GM19395 (cell line): ENCODE data around the gene TDG.

Experiments
- ATAC-seq: cut with Tn5 transposase; IDR thresholded peaks from one replicate; pipeline ENCODE4 v1.9.1; 2021; ENCODE audit warnings: mild to moderate bottlenecking, moderate library complexity; ENCODE audit not compliant: unreplicated experiment

The TDG gene

GRCh38 chr12:103958621-103959020 is 7.1 kb upstream of the TDG start:
- no peak for ATAC-seq

- no peak for ATAC-seq
Observed at GRCh38 chr12:103960616-103961227, 5.0 kb upstream of the TDG start.

- ATAC-seq = no peak
Observed at GRCh38 chr12:103962493-103962892, 3.2 kb upstream of the TDG start.

- no peak for ATAC-seq
Observed at GRCh38 chr12:103964805-103965204, 867 bp upstream of the TDG start.

GRCh38 chr12:103965255-103965589 is 450 bp upstream of the TDG start:
- no peak for ATAC-seq

GRCh38 chr12:103966736-103967135 is 1.1 kb downstream of the TDG start:
- no peak for ATAC-seq

- no peak for ATAC-seq
Observed at GRCh38 chr12:103969391-103969790, 3.7 kb downstream of the TDG start.

- ATAC-seq = no peak
Observed at GRCh38 chr12:103973909-103974308, 8.2 kb downstream of the TDG start.

- ATAC-seq = no peak
Observed at GRCh38 chr12:103975368-103975767, 9.7 kb downstream of the TDG start.

- no peak for ATAC-seq
Observed at GRCh38 chr12:103978384-103978982, 12.8 kb downstream of the TDG start.

- ATAC-seq = no peak
Observed at GRCh38 chr12:103986829-103987228, 21.2 kb downstream of the TDG start.

GRCh38 chr12:103994235-103994634 is 28.6 kb downstream of the TDG start:
- no peak for ATAC-seq

- ATAC-seq = no peak
Observed at GRCh38 chr12:103996595-103996994, 30.9 kb downstream of the TDG start.

GRCh38 chr12:103997286-103997900 is 31.7 kb downstream of the TDG start:
- no peak for ATAC-seq

GRCh38 chr12:103998976-103999375 is 33.3 kb downstream of the TDG start:
- no peak for ATAC-seq

- no peak for ATAC-seq
Observed at GRCh38 chr12:104000807-104001434, 35.2 kb downstream of the TDG start.

- ATAC-seq = no peak
Observed at GRCh38 chr12:104002686-104003085, 37.0 kb downstream of the TDG start.

- no peak for ATAC-seq
Observed at GRCh38 chr12:104003596-104003995, 37.9 kb downstream of the TDG start.

GRCh38 chr12:104006929-104007328 is 41.3 kb downstream of the TDG start:
- ATAC-seq = no peak

GRCh38 chr12:104010121-104010520 is 44.4 kb downstream of the TDG start:
- no peak for ATAC-seq

- ATAC-seq = no peak
Observed at GRCh38 chr12:104010606-104011169, 45.0 kb downstream of the TDG start.

GRCh38 chr12:104011253-104011652 is 45.6 kb downstream of the TDG start:
- ATAC-seq = no peak
